ENCODE data around the gene LUC7L3. TPM values are rescaled to one million over a fixed set of nuclear protein-coding genes. Genes with fewer than 3 reads are reported as not detected.
A peak's percentile ranks its signal among the peaks of the same experiment; 100 is the strongest.

Gene LUC7L3
- total and polyA plus RNA-seq, 2 of the 13 experiments (the other 11 are each of a cell fraction or from before 2014, with no cell fraction given), result 108 to 120 TPM

DNA sequence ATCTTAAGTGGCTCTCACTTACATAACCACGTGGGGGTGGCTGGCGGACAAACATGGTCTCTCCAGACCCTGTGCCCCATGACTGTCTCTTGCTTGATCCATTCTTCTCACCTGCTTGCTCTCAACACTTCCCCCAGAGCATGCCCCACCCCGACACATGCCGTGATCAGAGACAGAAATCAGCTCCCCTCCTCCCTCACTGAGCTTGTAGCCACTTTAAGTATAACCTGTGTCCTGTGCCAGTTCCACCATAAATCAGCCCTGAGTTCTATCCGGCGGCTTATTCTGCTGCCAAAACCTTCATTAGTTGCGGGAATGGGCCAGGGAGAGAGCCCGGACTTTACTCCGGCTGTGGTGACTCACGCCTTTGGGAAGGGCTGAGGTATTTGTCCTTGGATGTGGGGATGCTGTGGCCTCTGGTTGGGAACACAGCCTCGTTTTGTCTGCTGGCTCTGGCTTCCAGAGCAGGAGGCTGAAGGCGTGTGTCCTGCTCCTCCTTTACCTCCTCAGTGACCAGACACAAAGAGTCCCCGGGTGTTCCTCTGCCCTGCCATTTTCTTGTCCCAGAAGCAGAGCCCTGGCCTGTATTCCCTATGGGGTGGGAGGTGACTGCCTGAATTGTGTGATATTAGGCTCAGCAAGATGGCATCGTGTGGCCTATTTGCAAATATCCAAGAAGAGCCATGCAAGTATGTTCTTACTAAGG is 32.8 kb upstream of the LUC7L3 start (continued):
- TF ChIP-seq, protein P1, sequence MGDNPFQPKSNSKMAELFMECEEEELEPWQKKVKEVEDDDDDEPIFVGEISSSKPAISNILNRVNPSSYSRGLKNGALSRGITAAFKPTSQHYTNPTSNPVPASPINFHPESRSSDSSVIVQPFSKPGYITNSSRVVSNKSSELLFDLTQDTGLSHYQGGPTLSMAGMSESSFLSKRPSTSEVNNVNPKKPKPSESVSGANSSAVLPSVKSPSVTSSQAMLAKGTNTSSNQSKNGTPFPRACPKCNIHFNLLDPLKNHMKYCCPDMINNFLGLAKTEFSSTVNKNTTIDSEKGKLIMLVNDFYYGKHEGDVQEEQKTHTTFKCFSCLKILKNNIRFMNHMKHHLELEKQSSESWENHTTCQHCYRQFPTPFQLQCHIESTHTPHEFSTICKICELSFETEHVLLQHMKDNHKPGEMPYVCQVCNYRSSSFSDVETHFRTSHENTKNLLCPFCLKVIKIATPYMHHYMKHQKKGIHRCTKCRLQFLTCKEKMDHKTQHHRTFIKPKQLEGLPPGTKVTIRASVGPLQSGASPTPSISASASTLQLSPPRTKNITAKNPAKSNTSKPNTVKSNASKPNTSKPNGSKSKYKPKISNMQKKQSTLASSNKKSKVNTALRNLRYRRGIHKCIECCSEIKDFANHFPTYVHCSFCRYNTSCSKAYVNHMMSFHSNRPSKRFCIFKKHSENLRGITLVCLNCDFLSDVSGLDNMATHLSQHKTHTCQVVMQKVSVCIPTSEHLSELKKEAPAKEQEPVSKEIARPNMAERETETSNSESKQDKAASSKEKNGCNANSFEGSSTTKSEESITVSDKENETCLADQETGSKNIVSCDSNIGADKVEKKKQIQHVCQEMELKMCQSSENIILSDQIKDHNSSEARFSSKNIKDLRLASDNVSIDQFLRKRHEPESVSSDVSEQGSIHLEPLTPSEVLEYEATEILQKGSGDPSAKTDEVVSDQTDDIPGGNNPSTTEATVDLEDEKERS (CRISPR knock-in tag; IDR thresholded peaks at IDR 0.05), result no peak; the same call in 1 of the 2 replicates
- TF ChIP-seq ZNF720 (CRISPR knock-in tag; IDR thresholded peaks at IDR 0.05), result no peak; the same call in 1 of the 2 replicates
- TF ChIP-seq IRX3 (CRISPR knock-in tag; IDR thresholded peaks at IDR 0.05; ENCODE audit: borderline replicate concordance, low read depth), result peak; percentile 15; the same call in 1 of the 2 replicates
- 0 out of 2 replicates have a peak, but pooled peaks have one; percentile 7 for TF ChIP-seq FOXM1 (CRISPR knock-in tag; IDR thresholded peaks at IDR 0.05)
- TF ChIP-seq MEIS1 (CRISPR knock-in tag; IDR thresholded peaks at IDR 0.05; ENCODE audit: borderline replicate concordance), result no peak
- TF ChIP-seq, protein P2, sequence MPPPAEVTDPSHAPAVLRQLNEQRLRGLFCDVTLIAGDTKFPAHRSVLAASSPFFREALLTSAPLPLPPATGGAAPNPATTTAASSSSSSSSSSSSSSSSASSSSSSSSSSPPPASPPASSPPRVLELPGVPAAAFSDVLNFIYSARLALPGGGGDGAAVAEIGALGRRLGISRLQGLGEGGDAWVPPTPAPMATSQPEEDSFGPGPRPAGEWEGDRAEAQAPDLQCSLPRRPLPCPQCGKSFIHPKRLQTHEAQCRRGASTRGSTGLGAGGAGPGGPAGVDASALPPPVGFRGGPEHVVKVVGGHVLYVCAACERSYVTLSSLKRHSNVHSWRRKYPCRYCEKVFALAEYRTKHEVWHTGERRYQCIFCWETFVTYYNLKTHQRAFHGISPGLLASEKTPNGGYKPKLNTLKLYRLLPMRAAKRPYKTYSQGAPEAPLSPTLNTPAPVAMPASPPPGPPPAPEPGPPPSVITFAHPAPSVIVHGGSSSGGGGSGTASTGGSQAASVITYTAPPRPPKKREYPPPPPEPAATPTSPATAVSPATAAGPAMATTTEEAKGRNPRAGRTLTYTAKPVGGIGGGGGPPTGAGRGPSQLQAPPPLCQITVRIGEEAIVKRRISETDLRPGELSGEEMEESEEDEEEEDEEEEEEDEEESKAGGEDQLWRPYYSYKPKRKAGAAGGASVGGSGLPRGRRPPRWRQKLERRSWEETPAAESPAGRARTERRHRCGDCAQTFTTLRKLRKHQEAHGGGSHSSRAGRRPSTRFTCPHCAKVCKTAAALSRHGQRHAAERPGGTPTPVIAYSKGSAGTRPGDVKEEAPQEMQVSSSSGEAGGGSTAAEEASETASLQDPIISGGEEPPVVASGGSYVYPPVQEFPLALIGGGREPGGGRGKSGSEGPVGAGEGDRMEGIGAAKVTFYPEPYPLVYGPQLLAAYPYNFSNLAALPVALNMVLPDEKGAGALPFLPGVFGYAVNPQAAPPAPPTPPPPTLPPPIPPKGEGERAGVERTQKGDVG (CRISPR knock-in tag; IDR thresholded peaks at IDR 0.05; ENCODE audit: borderline replicate concordance), result no peak
- peak; percentile 74 for TF ChIP-seq RXRA (CRISPR knock-in tag; IDR thresholded peaks at IDR 0.05)
- no peak for TF ChIP-seq RBM22 (optimal IDR thresholded peaks at IDR 0.05; ENCODE audit: low read length)
- peak; percentile 83; the same call in 1 of the 2 replicates for TF ChIP-seq ZNF746 (CRISPR knock-in tag; IDR thresholded peaks at IDR 0.05)
- TF ChIP-seq SALL1 (CRISPR knock-in tag; IDR thresholded peaks at IDR 0.05), result peak; percentile 91
- peak; percentile 36; the same call in 1 of the 2 replicates for TF ChIP-seq ZNF24 (IDR thresholded peaks at IDR 0.05)
- no peak for TF ChIP-seq TCF12 (IDR thresholded peaks at IDR 0.05)
- TF ChIP-seq TCF12 (CRISPR knock-in tag; IDR thresholded peaks at IDR 0.05), result peak; percentile 36; the same call in 1 of the 2 replicates
- TF ChIP-seq, protein P3, sequence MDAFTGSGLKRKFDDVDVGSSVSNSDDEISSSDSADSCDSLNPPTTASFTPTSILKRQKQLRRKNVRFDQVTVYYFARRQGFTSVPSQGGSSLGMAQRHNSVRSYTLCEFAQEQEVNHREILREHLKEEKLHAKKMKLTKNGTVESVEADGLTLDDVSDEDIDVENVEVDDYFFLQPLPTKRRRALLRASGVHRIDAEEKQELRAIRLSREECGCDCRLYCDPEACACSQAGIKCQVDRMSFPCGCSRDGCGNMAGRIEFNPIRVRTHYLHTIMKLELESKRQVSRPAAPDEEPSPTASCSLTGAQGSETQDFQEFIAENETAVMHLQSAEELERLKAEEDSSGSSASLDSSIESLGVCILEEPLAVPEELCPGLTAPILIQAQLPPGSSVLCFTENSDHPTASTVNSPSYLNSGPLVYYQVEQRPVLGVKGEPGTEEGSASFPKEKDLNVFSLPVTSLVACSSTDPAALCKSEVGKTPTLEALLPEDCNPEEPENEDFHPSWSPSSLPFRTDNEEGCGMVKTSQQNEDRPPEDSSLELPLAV (CRISPR knock-in tag; conservative IDR thresholded peaks at IDR 0.05; ENCODE audit: low read depth), result no peak
- TF ChIP-seq ZNF34 (CRISPR knock-in tag; IDR thresholded peaks at IDR 0.05; ENCODE audit: borderline replicate concordance), result no peak
- no peak for TF ChIP-seq ZNF782 (CRISPR knock-in tag; IDR thresholded peaks at IDR 0.05; ENCODE audit: borderline replicate concordance)
- TF ChIP-seq LCORL (IDR thresholded peaks at IDR 0.05), result peak; percentile 86; the same call in 1 of the 2 replicates
- peak; percentile 100 for TF ChIP-seq LCORL (CRISPR knock-in tag; IDR thresholded peaks at IDR 0.05)
- TF ChIP-seq, protein P4, sequence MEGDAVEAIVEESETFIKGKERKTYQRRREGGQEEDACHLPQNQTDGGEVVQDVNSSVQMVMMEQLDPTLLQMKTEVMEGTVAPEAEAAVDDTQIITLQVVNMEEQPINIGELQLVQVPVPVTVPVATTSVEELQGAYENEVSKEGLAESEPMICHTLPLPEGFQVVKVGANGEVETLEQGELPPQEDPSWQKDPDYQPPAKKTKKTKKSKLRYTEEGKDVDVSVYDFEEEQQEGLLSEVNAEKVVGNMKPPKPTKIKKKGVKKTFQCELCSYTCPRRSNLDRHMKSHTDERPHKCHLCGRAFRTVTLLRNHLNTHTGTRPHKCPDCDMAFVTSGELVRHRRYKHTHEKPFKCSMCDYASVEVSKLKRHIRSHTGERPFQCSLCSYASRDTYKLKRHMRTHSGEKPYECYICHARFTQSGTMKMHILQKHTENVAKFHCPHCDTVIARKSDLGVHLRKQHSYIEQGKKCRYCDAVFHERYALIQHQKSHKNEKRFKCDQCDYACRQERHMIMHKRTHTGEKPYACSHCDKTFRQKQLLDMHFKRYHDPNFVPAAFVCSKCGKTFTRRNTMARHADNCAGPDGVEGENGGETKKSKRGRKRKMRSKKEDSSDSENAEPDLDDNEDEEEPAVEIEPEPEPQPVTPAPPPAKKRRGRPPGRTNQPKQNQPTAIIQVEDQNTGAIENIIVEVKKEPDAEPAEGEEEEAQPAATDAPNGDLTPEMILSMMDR (CRISPR knock-in tag; IDR thresholded peaks at IDR 0.05), result 0 out of 2 replicates have a peak, but pooled peaks have one; percentile 10
- TF ChIP-seq IKZF1 (IDR thresholded peaks at IDR 0.05), result no peak
- TF ChIP-seq ZBTB7A (CRISPR knock-in tag; IDR thresholded peaks at IDR 0.05), result peak; percentile 87; the same call in 1 of the 2 replicates
